ENCODE measurements around the gene SAE1. TPM values are rescaled to one million over a fixed set of nuclear protein-coding genes. Genes with fewer than 3 reads are reported as not detected.
A peak's percentile ranks its signal among the peaks of the same experiment; 100 is the strongest.

SAE1 gene
- total RNA-seq, 1 donor from 2014 or later = 114 TPM

DNA sequence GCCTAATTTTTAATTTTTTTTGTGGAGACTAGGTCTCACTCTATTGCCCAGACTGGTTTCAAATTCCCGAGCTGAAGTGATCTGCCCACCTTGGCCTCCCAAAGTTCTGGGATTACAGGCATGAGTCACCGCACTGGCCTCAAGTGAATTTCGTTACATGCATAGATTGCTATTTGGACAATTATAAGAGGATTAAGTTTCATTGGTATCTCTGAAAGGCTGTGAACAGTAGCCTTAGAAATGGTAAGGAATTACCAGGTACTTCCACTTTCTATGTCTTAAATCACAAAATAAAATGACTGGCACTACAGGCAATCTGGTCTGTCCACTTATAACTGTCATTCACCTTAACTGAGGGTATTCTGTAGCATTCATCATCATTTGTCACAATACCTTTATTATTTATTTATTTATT is 122.8 kb downstream of the SAE1 start:
- DNase-seq (ENCODE audit: low read depth) = peak; percentile 68
- H3K4me3 ChIP-seq (ENCODE audit: low read depth, low read length) = no peak overlapping the region
- no peaks in the 10 kb centered on the region for H3K36me3 ChIP-seq (ENCODE audit: control insufficient read depth, insufficient read depth, low read length)
- no peaks in the 10 kb centered on the region for H3K27me3 ChIP-seq (ENCODE audit: control insufficient read depth, insufficient read depth, low read length)
- TF ChIP-seq, protein P1, sequence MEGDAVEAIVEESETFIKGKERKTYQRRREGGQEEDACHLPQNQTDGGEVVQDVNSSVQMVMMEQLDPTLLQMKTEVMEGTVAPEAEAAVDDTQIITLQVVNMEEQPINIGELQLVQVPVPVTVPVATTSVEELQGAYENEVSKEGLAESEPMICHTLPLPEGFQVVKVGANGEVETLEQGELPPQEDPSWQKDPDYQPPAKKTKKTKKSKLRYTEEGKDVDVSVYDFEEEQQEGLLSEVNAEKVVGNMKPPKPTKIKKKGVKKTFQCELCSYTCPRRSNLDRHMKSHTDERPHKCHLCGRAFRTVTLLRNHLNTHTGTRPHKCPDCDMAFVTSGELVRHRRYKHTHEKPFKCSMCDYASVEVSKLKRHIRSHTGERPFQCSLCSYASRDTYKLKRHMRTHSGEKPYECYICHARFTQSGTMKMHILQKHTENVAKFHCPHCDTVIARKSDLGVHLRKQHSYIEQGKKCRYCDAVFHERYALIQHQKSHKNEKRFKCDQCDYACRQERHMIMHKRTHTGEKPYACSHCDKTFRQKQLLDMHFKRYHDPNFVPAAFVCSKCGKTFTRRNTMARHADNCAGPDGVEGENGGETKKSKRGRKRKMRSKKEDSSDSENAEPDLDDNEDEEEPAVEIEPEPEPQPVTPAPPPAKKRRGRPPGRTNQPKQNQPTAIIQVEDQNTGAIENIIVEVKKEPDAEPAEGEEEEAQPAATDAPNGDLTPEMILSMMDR (IDR thresholded peaks at IDR 0.05; ENCODE audit: insufficient read depth, low read length, poor library complexity, severe bottlenecking) = no peak

DNA sequence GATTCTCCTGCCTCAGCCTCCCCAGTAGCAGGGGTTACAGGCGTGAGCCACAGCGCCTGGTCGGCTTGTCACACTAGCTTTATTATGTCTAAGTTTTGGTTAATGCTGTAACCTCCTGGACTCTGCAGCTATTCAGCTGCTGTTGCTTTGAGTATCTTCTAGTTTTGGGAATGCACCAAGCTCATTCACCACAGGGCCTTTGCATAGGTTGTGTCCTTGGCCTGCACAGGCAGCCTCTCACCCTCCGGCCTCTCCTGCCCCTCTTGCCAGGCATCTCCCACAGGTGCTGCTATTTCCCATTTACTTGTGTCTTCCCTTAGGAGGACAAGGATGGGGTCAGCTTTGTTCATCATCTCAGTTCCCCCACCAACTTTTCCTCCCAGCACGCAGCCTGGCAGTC is 123.3 kb downstream of the SAE1 start:
- no peak for DNase-seq (ENCODE audit: low read depth)
- no peak overlapping the region for H3K4me3 ChIP-seq (ENCODE audit: low read depth, low read length)
- TF ChIP-seq, protein P1 (IDR thresholded peaks at IDR 0.05; ENCODE audit: insufficient read depth, low read length, poor library complexity, severe bottlenecking) = no peak
- peaks cover under 1% of the 10 kb centered on the region for H3K36me3 ChIP-seq (ENCODE audit: control insufficient read depth, insufficient read depth, low read length)
- H3K27me3 ChIP-seq (ENCODE audit: control insufficient read depth, insufficient read depth, low read length) = no peaks in the 10 kb centered on the region

DNA sequence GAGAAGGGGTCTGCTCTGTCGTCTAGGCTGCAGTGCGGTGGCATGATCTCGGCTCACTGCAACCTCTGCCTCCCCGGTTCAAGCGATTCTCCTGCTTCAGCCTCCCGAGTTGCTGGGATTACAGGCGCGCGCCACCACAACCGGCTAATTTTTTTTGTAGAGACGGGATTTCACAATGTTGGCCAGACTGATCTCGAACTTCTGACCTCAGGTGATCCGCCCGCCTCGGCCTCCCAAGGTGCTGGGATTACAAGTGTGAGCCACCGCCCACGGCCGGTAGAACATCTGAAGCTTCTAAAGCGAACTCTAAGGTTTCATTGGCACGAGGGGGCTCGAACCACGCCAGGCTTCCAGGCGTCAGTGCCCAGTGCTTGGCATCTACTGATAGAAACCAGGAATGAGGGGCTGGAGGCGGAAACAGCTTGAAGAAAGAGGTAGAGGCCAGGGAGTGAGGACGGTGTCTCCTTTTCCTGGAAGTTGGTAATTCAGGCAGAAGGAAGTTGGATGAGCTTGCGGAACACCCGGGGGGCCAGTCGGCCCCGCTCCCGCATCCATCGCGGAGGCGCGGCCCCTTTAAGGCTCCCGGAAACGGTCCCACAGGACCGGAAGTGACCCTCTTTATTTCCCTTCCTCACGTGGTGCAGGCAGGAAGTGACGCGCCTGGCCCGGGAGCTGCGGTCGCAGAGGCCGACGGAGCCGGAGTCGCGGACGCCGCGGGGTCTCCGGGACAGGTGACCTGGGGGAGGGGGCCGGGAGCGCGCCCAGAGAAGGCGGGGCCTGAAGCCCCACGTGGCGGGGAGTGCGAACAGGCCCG is 125.5 kb downstream of the SAE1 start, which contains the start of gene CCDC9:
Gene CCDC9, plus strand, starts transcription at position 647 of the 814 bp plus-strand sequence. CDS start 1,876 bp downstream, outside the sequence.
- H3K27me3 ChIP-seq (ENCODE audit: control insufficient read depth, insufficient read depth, low read length) = no peaks in the 10 kb centered on the region
- peak; percentile 85 for DNase-seq (ENCODE audit: low read depth)
- H3K4me3 ChIP-seq (ENCODE audit: low read depth, low read length) = peak within 1 kb of the TSS; percentile 65
- H3K36me3 ChIP-seq (ENCODE audit: control insufficient read depth, insufficient read depth, low read length) = peaks cover 3% of the 10 kb centered on the region
- TF ChIP-seq, protein P1 (IDR thresholded peaks at IDR 0.05; ENCODE audit: insufficient read depth, low read length, poor library complexity, severe bottlenecking) = no peak

DNA sequence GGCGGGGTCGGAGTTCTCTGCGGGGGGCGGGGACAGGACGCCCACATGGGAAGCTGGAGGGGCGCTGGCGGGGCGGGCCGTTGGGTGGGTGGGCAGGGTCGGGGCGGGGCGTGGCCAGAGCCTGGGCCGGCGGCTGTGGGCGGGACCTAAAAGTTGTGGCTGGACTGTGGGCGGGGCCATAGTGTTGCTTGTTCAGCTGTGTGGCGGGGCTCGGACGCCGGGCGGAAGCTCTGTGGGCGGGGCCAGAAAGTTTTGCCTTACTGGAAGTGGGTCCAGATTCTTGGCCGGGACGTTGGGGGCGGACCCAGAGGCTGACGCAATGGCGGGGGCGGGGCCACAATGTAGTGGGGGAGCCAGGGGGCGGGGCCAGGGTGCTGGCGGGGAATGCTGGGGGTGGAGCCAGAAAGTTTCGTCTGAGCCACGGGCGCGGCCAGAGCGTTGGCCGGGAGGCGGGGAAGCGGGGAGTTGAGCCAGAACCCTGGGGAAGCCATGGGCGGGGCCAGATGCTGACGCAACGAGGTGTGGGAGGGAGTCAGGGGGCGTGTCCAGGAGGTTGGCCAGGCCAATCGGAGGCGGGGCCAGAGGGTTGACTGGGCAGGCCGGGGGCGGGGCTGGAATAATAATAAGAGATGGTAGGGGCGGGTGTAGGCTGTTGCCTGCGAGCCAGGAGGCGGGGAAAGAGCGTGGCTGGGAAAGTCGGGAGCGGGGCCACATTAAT is 126.2 kb downstream of the SAE1 start:
- peak overlapping the region; percentile 65 for H3K4me3 ChIP-seq (ENCODE audit: low read depth, low read length)
- TF ChIP-seq, protein P1 (IDR thresholded peaks at IDR 0.05; ENCODE audit: insufficient read depth, low read length, poor library complexity, severe bottlenecking) = no peak
- no peaks in the 10 kb centered on the region for H3K27me3 ChIP-seq (ENCODE audit: control insufficient read depth, insufficient read depth, low read length)
- peaks cover 3% of the 10 kb centered on the region for H3K36me3 ChIP-seq (ENCODE audit: control insufficient read depth, insufficient read depth, low read length)
- peak; percentile 91 for DNase-seq (ENCODE audit: low read depth)

DNA sequence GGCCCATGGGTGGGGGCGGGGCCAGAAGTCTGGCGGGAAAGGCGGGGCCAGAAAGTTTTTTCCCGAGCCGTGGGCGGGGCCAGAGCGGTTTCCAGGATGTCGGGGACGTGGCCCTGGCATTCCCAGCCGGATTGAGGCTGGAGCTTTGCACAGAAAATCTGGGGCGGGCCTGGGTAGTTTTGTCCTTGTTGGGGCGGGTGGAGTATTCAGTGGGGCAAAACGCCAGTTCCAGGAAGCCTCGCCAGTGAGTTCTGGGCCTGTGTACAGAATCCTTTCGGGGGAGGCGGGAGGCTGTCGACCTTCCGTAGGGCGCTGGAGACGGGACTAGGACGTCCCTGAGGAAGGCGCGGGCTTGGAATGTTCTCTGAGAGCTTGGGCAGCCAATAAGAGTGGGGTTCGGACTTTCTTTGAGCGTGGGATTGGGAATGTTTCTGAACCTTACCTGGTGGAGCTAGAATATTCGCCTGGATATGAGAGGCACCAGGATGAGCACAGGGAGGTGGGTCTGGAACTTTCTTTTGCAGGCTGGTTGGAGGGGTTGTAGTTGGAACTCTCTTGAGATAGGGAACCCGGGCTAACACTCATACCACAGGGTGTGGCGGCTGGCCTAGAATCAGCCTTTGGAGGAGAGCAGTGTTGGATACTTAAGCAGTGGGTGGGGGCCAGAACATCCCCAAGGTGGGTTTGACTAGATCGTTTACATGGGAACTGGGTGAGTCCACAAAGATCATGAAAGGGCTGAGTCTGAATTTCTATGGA is 127.0 kb downstream of the SAE1 start:
- DNase-seq (ENCODE audit: low read depth) = no peak
- Histone ChIP-seq H3K4me3 (ENCODE audit: low read depth, low read length) (peak overlapping the region; percentile 46), H3K36me3 (ENCODE audit: control insufficient read depth, insufficient read depth, low read length) (peaks cover 3% of the 10 kb centered on the region), H3K27me3 (ENCODE audit: control insufficient read depth, insufficient read depth, low read length) (no peaks in the 10 kb centered on the region)
- TF ChIP-seq, protein P1 (IDR thresholded peaks at IDR 0.05; ENCODE audit: insufficient read depth, low read length, poor library complexity, severe bottlenecking) = no peak
